MCF 10A (cell line): ENCODE results near the gene ACTN4. TPM values are rescaled to one million over a fixed set of nuclear protein-coding genes. Genes with fewer than 3 reads are reported as not detected.

Experiments
- BruUV-seq: library from RNA; stranded (reverse); fragments of 400-500 nt; replicated peaks from 2 replicates; lab custom pipeline; 2021; lab: Mats Ljungman, UMichigan
- CTCF ChIA-PET: fragments of 300-600 bp; sonication (Branson Sonifier 250); formaldehyde crosslinking; extraction: SDS; loops from one replicate; lab custom pipeline; 2021; ENCODE audit warnings: antibody characterized with exemption, inconsistent platforms; lab: Yijun Ruan, JAX
- POLR2A ChIA-PET: fragments of 300-600, 350-650 bp; sonication (Branson Sonifier 250); formaldehyde crosslinking; extraction: SDS; loops from one replicate; lab custom pipeline; 2020; ENCODE audit warnings: antibody characterized with exemption, inconsistent platforms; lab: Yijun Ruan, JAX
- DNase-seq: peaks from one replicate; pipeline ENCODE4 v3.0.0-alpha.2; 2018; ENCODE audit not compliant: unreplicated experiment
- H3K27ac Mint-ChIP-seq: one replicate; pipeline ENCODE4 v1.8.0; 2022; ENCODE audit warnings: mild to moderate bottlenecking, low read depth, mixed read lengths; ENCODE audit not compliant: unreplicated experiment
- H3K27me3 Mint-ChIP-seq: one replicate; pipeline ENCODE4 v1.8.0; 2022; ENCODE audit warnings: mixed read lengths; ENCODE audit not compliant: insufficient read depth, unreplicated experiment
- H3K36me3 Mint-ChIP-seq: one replicate; pipeline ENCODE4 v1.8.0; 2022; ENCODE audit warnings: mild to moderate bottlenecking, moderate library complexity, mixed read lengths; ENCODE audit not compliant: insufficient read depth, unreplicated experiment
- H3K4me1 Mint-ChIP-seq: one replicate; pipeline ENCODE4 v1.8.0; 2022; ENCODE audit warnings: mixed read lengths; ENCODE audit not compliant: insufficient read depth, unreplicated experiment
- H3K4me3 Mint-ChIP-seq: one replicate; pipeline ENCODE4 v1.8.0; 2022; ENCODE audit warnings: mild to moderate bottlenecking, moderate library complexity, mixed read lengths; ENCODE audit not compliant: unreplicated experiment
- H3K9me3 Mint-ChIP-seq: one replicate; pipeline ENCODE4 v1.8.0; 2022; ENCODE audit warnings: mixed read lengths; ENCODE audit not compliant: unreplicated experiment
- intact Hi-C: fragments of 100-400 bp; cut with micrococcal nuclease; formaldehyde crosslinking; loops from 2 replicates; pipeline ENCODE4 v1.14.1; 2022
- total RNA-seq: library from RNA; stranded (reverse); gene quantifications from 2 replicates; pipeline ENCODE4 v1.2.3, GENCODE V29; 2022
- TF ChIP-seq, protein P1 (sequence below): fragments of 200-600 bp; IDR thresholded peaks from one replicate; pipeline ENCODE4 v1.8.0; 2022; ENCODE audit warnings: antibody characterized with exemption, mild to moderate bottlenecking; ENCODE audit not compliant: unreplicated experiment

The ACTN4 gene
- total RNA-seq, 1 experiment from 2014 or later, result 300 TPM

DNA sequence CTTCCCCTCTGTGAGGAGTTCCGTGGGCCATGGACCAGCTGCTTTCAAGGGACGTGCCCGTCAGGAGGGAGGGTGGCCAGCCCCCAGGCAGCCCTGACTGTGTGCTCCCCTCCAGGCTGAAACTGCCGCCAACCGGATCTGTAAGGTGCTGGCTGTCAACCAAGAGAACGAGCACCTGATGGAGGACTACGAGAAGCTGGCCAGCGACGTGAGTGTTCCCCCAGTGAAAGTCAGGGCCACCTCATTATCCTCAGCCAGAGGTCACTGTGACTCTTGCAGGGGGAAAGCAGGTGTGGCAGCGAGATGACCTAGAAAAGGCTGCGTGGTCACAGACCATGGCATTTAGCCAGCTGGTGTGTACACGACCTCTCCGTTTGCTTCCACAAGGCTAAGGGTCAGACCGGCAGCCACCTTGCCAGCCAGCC is 66.9 kb downstream of the ACTN4 start:
- BruUV-seq, result no TSS peak
- no peak for DNase-seq
- ChIA-PET POLR2A (interaction anchor here (0.7 to 6.0 kb wide), 2 partner anchors 11 to 66 kb away, joined by 3 to 38 read pairs; partner anchors contain the start of gene ACTN4), CTCF (interaction anchor here (1.1 to 1.4 kb wide), 2 partner anchors 11 to 14 kb away, joined by 3 to 4 read pairs; no protein-coding TSS in a partner anchor)
- intact Hi-C loops, result loop anchor here (10.0 kb wide), 1 partner anchor 160 kb away; no protein-coding TSS in a partner anchor
- Mint-ChIP-seq H3K4me3 (no peak overlapping the region), H3K36me3 (peaks cover 98% of the 10 kb centered on the region), H3K27me3 (no peaks in the 10 kb centered on the region), H3K9me3 (no peaks in the 10 kb centered on the region), H3K4me1 (peaks cover 20% of the 10 kb centered on the region), H3K27ac (no peak overlapping the region)
- TF ChIP-seq, protein P1, sequence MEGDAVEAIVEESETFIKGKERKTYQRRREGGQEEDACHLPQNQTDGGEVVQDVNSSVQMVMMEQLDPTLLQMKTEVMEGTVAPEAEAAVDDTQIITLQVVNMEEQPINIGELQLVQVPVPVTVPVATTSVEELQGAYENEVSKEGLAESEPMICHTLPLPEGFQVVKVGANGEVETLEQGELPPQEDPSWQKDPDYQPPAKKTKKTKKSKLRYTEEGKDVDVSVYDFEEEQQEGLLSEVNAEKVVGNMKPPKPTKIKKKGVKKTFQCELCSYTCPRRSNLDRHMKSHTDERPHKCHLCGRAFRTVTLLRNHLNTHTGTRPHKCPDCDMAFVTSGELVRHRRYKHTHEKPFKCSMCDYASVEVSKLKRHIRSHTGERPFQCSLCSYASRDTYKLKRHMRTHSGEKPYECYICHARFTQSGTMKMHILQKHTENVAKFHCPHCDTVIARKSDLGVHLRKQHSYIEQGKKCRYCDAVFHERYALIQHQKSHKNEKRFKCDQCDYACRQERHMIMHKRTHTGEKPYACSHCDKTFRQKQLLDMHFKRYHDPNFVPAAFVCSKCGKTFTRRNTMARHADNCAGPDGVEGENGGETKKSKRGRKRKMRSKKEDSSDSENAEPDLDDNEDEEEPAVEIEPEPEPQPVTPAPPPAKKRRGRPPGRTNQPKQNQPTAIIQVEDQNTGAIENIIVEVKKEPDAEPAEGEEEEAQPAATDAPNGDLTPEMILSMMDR, result no peak

DNA sequence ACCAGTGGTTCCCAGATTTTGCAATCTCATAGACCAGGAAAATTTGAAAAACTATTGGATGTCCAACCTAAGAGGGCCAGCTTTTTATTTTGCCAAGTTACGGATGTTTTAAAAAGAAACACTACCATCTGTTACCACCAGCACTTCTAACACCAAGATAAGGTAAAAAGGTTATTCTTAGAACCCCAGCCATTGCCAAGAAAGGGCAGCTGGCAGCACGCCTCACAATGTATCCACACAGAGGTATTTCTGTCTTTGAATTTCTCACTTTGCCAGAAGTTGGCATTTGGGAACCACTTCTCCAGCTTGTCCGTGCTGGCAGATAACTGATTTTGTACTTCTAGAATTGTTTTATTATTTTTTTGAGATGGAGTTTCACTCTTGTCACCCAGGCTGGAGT is 68.1 kb downstream of the ACTN4 start:
- POLR2A ChIA-PET, result interaction anchor here (0.6 to 6.0 kb wide), 3 partner anchors 60 to 123 kb away, joined by 3 to 38 read pairs (median 4); partner anchors contain the start of gene ACTN4
- BruUV-seq, result no TSS peak
- Mint-ChIP-seq H3K9me3 (no peaks in the 10 kb centered on the region), H3K4me1 (peaks cover 19% of the 10 kb centered on the region), H3K27ac (no peak overlapping the region), H3K27me3 (no peaks in the 10 kb centered on the region), H3K4me3 (no peak overlapping the region), H3K36me3 (peaks cover 94% of the 10 kb centered on the region)
- TF ChIP-seq, protein P1, result no peak
- CTCF ChIA-PET, result interaction anchor here (1.0 kb wide), 1 partner anchor 14 kb away, joined by 3 read pairs; no protein-coding TSS in a partner anchor
- DNase-seq, result no peak
- intact Hi-C loops, result loop anchor here (10.0 kb wide), 1 partner anchor 161 kb away; no protein-coding TSS in a partner anchor

DNA sequence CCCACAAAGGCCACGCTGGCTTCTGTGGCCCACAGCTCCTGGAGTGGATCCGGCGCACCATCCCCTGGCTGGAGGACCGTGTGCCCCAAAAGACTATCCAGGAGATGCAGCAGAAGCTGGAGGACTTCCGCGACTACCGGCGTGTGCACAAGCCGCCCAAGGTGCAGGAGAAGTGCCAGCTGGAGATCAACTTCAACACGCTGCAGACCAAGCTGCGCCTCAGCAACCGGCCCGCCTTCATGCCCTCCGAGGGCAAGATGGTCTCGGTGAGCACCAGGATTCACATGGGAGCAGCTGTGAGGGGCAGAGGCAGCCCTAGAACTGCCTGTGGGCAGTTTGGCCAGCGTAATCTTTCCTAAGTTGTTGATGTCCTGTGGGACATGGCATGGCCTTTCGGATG is 69.6 kb downstream of the ACTN4 start:
- CTCF ChIA-PET, result no interaction called here
- Mint-ChIP-seq H3K9me3 (no peaks in the 10 kb centered on the region), H3K4me3 (no peak overlapping the region), H3K36me3 (peaks cover 91% of the 10 kb centered on the region), H3K4me1 (peaks cover 13% of the 10 kb centered on the region), H3K27ac (peak overlapping the region; percentile 4), H3K27me3 (no peaks in the 10 kb centered on the region)
- no peak for DNase-seq
- intact Hi-C loops, result loop anchor here (10.0 kb wide), 1 partner anchor 162 kb away; no protein-coding TSS in a partner anchor
- TF ChIP-seq, protein P1, result no peak
- no TSS peak for BruUV-seq
- POLR2A ChIA-PET, result no interaction called here

DNA sequence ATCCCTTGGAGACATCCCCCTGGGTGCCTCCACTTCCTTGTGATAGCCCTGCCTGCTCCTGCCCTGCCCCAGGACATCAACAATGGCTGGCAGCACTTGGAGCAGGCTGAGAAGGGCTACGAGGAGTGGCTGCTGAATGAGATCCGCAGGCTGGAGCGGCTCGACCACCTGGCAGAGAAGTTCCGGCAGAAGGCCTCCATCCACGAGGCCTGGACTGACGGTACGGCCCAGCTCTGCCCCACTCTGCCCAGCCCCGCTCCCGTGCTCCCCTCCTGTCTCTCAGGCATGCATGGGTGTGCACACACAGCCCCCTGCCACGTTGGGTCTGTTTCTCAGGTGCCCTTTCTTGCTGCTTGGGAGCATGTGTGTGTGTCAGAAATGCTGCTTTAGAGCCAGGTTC is 70.4 kb downstream of the ACTN4 start:
- H3K27ac Mint-ChIP-seq, result no peak overlapping the region
- no peak overlapping the region for H3K4me3 Mint-ChIP-seq
- no peak for DNase-seq
- no TSS peak for BruUV-seq
- H3K9me3 Mint-ChIP-seq, result no peaks in the 10 kb centered on the region
- peaks cover 13% of the 10 kb centered on the region for H3K4me1 Mint-ChIP-seq
- intact Hi-C loops, result loop anchor here (2.0 to 10.0 kb wide), 2 partner anchors 69 to 163 kb away; no protein-coding TSS in a partner anchor
- CTCF ChIA-PET, result no interaction called here
- peaks cover 92% of the 10 kb centered on the region for H3K36me3 Mint-ChIP-seq
- POLR2A ChIA-PET, result interaction anchor here (1.3 kb wide), 1 partner anchor 11 kb away, joined by 8 read pairs; no protein-coding TSS in a partner anchor
- TF ChIP-seq, protein P1, result no peak
- no peaks in the 10 kb centered on the region for H3K27me3 Mint-ChIP-seq
